HEK293 (cell line): ENCODE results near the gene ADAR.

Experiments
- CTCF ChIA-PET: fragments of 350-600 bp; formaldehyde crosslinking; extraction: SDS; loops from one replicate; lab custom pipeline; 2021; ENCODE audit warnings: antibody characterized with exemption; lab: Yijun Ruan, JAX
- POLR2A ChIA-PET: fragments of 300-600 bp; formaldehyde crosslinking; extraction: SDS; loops from one replicate; lab custom pipeline; 2020; ENCODE audit warnings: antibody characterized with exemption, inconsistent platforms; lab: Yijun Ruan, JAX
- H3K27ac ChIP-seq: fragments of 200-500 bp; sonication (Bioruptor generic); 2 replicates; pipeline ENCODE4 v1.5.1; 2014; ENCODE audit warnings: low read depth, low read length, control low read depth, inconsistent platforms; ENCODE audit errors: extremely low read depth
- H3K36me3 ChIP-seq, 2 experiments: fragments of 200-500 bp in 1 of 2; sonication (Bioruptor generic) in 1 of 2; 1 replicate in 1 of 2; 2 replicates in 1 of 2; pipeline ENCODE4 v1.5.1; 2014 to 2017; ENCODE audit warnings: inconsistent platforms in 2 of 2, low read length in 2 of 2; ENCODE audit not compliant: control insufficient read depth in 2 of 2, insufficient read depth in 1 of 2
- H3K4me1 ChIP-seq: fragments of 200-500 bp; sonication (Bioruptor generic); 2 replicates; pipeline ENCODE4 v1.5.1; 2014; ENCODE audit warnings: mild to moderate bottlenecking, low read length, inconsistent platforms; ENCODE audit not compliant: control insufficient read depth, insufficient read depth
- H3K4me3 ChIP-seq: 2 replicates; pipeline ENCODE4 v1.5.1; 2011; ENCODE audit warnings: low read depth, mild to moderate bottlenecking, control low read depth, low read length, moderate library complexity
- H3K9me3 ChIP-seq: fragments of 200-500 bp; sonication (Bioruptor generic); 2 replicates; pipeline ENCODE4 v1.5.1; 2014; ENCODE audit warnings: low read depth, low read length, inconsistent platforms; ENCODE audit not compliant: control insufficient read depth, insufficient read depth
- BCL11B ChIP-seq: fragments of 450-650 bp; formaldehyde crosslinking; IDR thresholded peaks from 2 replicates; pipeline ENCODE4 v1.5.1; 2016; ENCODE audit warnings: low read depth, missing biosample characterization, missing genetic modification characterization
- GLI4 ChIP-seq: fragments of 450-650 bp; formaldehyde crosslinking; IDR thresholded peaks from 2 replicates; pipeline ENCODE4 v1.5.1; 2016; ENCODE audit warnings: missing biosample characterization, missing genetic modification characterization
- OSR2 ChIP-seq: fragments of 450-650 bp; formaldehyde crosslinking; IDR thresholded peaks from 2 replicates; pipeline ENCODE4 v1.5.1; 2016; ENCODE audit warnings: missing biosample characterization, missing genetic modification characterization
- RBAK ChIP-seq: fragments of 450-650 bp; formaldehyde crosslinking; IDR thresholded peaks from 2 replicates; pipeline ENCODE4 v1.5.1; 2016; ENCODE audit warnings: missing biosample characterization, missing genetic modification characterization
- SETDB1 ChIP-seq: IDR thresholded peaks from one replicate; pipeline ENCODE4 v1.6.1; 2017; ENCODE audit warnings: mild to moderate bottlenecking, low read length, moderate library complexity, mixed read lengths; ENCODE audit not compliant: insufficient read length
- ZBTB20 ChIP-seq: fragments of 450-650 bp; formaldehyde crosslinking; IDR thresholded peaks from 2 replicates; pipeline ENCODE4 v1.5.1; 2016; ENCODE audit warnings: missing biosample characterization, missing genetic modification characterization
- ZBTB8A ChIP-seq: fragments of 450-650 bp; formaldehyde crosslinking; IDR thresholded peaks from 2 replicates; pipeline ENCODE4 v1.5.1; 2016; ENCODE audit warnings: missing biosample characterization, missing genetic modification characterization
- ZIC2 ChIP-seq: fragments of 450-650 bp; formaldehyde crosslinking; IDR thresholded peaks from 2 replicates; pipeline ENCODE4 v1.5.1; 2016; ENCODE audit warnings: missing biosample characterization, missing genetic modification characterization
- ZNF146 ChIP-seq: fragments of 450-650 bp; formaldehyde crosslinking; IDR thresholded peaks from 2 replicates; pipeline ENCODE4 v1.5.1; 2016; ENCODE audit warnings: missing biosample characterization, missing genetic modification characterization
- ZNF169 ChIP-seq: fragments of 450-650 bp; formaldehyde crosslinking; IDR thresholded peaks from 2 replicates; pipeline ENCODE4 v1.5.1; 2016; ENCODE audit warnings: missing biosample characterization, missing genetic modification characterization
- ZNF175 ChIP-seq: fragments of 450-650 bp; formaldehyde crosslinking; IDR thresholded peaks from 2 replicates; pipeline ENCODE4 v1.5.1; 2016; ENCODE audit warnings: missing biosample characterization, missing genetic modification characterization
- ZNF184 ChIP-seq: fragments of 450-650 bp; IDR thresholded peaks from 2 replicates; pipeline ENCODE4 v1.5.1; 2018; ENCODE audit warnings: missing biosample characterization, mild to moderate bottlenecking, missing genetic modification characterization
- ZNF19 ChIP-seq: fragments of 450-650 bp; formaldehyde crosslinking; IDR thresholded peaks from 2 replicates; pipeline ENCODE4; 2016; ENCODE audit warnings: missing biosample characterization, missing genetic modification characterization, low read depth
- ZNF214 ChIP-seq: fragments of 450-650 bp; formaldehyde crosslinking; IDR thresholded peaks from 2 replicates; pipeline ENCODE4 v1.5.1; 2017; ENCODE audit warnings: missing biosample characterization, mild to moderate bottlenecking, missing genetic modification characterization, borderline replicate concordance
- ZNF23 ChIP-seq: fragments of 450-650 bp; formaldehyde crosslinking; IDR thresholded peaks from 2 replicates; pipeline ENCODE4 v1.5.1; 2016; ENCODE audit warnings: missing biosample characterization, missing genetic modification characterization, borderline replicate concordance
- ZNF248 ChIP-seq: fragments of 450-650 bp; formaldehyde crosslinking; IDR thresholded peaks from 2 replicates; pipeline ENCODE4 v1.5.1; 2017; ENCODE audit warnings: missing biosample characterization, missing genetic modification characterization
- ZNF324 ChIP-seq: fragments of 450-650 bp; formaldehyde crosslinking; IDR thresholded peaks from 2 replicates; pipeline ENCODE4 v1.5.1; 2016; ENCODE audit warnings: missing biosample characterization, missing genetic modification characterization
- ZNF600 ChIP-seq: fragments of 450-650 bp; formaldehyde crosslinking; IDR thresholded peaks from 2 replicates; pipeline ENCODE4 v1.5.1; 2016; ENCODE audit warnings: missing biosample characterization, missing genetic modification characterization
- ZNF621 ChIP-seq: fragments of 450-650 bp; formaldehyde crosslinking; IDR thresholded peaks from 2 replicates; pipeline ENCODE4 v1.5.1; 2017; ENCODE audit warnings: missing biosample characterization, missing genetic modification characterization
- ZNF626 ChIP-seq: fragments of 450-650 bp; sonication (Bioruptor Pico); formaldehyde crosslinking; IDR thresholded peaks from 2 replicates; pipeline ENCODE4 v1.5.1; 2018; ENCODE audit warnings: missing biosample characterization, missing genetic modification characterization, inconsistent platforms
- ZNF792 ChIP-seq: fragments of 450-650 bp; formaldehyde crosslinking; IDR thresholded peaks from 2 replicates; pipeline ENCODE4 v1.5.1; 2016; ENCODE audit warnings: missing biosample characterization, missing genetic modification characterization
- TF ChIP-seq, protein P1 (sequence below): fragments of 450-650 bp; IDR thresholded peaks from 2 replicates; pipeline ENCODE4 v1.5.1; 2018; ENCODE audit warnings: missing biosample characterization, mild to moderate bottlenecking, missing genetic modification characterization
- TF ChIP-seq, protein P2 (sequence below): fragments of 450-650 bp; formaldehyde crosslinking; IDR thresholded peaks from 2 replicates; pipeline ENCODE4 v1.5.1; 2016; ENCODE audit warnings: missing biosample characterization, missing genetic modification characterization
- TF ChIP-seq, protein P3 (sequence below): fragments of 450-650 bp; formaldehyde crosslinking; conservative IDR thresholded peaks from 2 replicates; pipeline ENCODE4 v1.5.1; 2016; ENCODE audit warnings: low read depth, missing biosample characterization, missing genetic modification characterization
- TF ChIP-seq, protein P4 (sequence below): fragments of 450-650 bp; formaldehyde crosslinking; IDR thresholded peaks from 2 replicates; pipeline ENCODE4 v1.5.1; 2016; ENCODE audit warnings: missing biosample characterization, missing genetic modification characterization
- TF ChIP-seq, protein P5 (sequence below): fragments of 450-650 bp; formaldehyde crosslinking; IDR thresholded peaks from 2 replicates; pipeline ENCODE4 v1.5.1; 2017; ENCODE audit warnings: missing biosample characterization, missing genetic modification characterization

The ADAR gene

DNA sequence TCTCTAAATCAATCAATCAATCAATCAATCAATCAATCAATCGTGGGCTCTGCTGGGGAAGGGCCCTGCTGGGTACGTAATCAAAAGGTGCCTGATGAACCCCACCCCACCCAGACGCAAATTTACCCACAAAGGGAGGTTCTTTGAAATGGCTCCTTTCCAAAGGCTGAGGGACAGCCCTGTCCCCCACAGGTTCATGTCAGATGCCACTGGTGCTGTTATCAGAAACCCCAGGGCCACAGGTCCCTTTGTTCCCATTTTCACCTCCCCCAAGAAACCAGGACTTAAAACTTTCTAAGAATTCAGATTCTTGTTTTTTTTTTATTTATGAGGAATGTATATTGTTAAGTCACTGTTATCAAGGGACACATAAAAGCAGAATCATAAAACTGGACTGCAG is 26.2 kb downstream of the ADAR start:
- ChIA-PET CTCF (no interaction called here), POLR2A (no interaction called here)
- H3K4me3 ChIP-seq = no peak overlapping the region
- peaks cover 42 to 100% of the 10 kb centered on the region in 2 experiments for H3K36me3 ChIP-seq
- H3K9me3 ChIP-seq = no peaks in the 10 kb centered on the region
- H3K27ac ChIP-seq = no peak overlapping the region
- TF ChIP-seq, protein P1, sequence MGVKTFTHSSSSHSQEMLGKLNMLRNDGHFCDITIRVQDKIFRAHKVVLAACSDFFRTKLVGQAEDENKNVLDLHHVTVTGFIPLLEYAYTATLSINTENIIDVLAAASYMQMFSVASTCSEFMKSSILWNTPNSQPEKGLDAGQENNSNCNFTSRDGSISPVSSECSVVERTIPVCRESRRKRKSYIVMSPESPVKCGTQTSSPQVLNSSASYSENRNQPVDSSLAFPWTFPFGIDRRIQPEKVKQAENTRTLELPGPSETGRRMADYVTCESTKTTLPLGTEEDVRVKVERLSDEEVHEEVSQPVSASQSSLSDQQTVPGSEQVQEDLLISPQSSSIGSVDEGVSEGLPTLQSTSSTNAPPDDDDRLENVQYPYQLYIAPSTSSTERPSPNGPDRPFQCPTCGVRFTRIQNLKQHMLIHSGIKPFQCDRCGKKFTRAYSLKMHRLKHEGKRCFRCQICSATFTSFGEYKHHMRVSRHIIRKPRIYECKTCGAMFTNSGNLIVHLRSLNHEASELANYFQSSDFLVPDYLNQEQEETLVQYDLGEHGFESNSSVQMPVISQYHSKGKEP (tag by site-specific recombination) = no peak
- no peak for TF ChIP-seq ZNF19 (tag by site-specific recombination)
- TF ChIP-seq ZNF146 (tag by site-specific recombination) = no peak
- TF ChIP-seq ZNF214 (tag by site-specific recombination) = no peak
- TF ChIP-seq ZNF175 (tag by site-specific recombination) = no peak
- TF ChIP-seq ZNF324 (tag by site-specific recombination) = no peak
- no peak for TF ChIP-seq ZIC2
- no peak for TF ChIP-seq RBAK
- TF ChIP-seq, all 188 proteins: peak for 0
- no peaks in the 10 kb centered on the region for H3K4me1 ChIP-seq

DNA sequence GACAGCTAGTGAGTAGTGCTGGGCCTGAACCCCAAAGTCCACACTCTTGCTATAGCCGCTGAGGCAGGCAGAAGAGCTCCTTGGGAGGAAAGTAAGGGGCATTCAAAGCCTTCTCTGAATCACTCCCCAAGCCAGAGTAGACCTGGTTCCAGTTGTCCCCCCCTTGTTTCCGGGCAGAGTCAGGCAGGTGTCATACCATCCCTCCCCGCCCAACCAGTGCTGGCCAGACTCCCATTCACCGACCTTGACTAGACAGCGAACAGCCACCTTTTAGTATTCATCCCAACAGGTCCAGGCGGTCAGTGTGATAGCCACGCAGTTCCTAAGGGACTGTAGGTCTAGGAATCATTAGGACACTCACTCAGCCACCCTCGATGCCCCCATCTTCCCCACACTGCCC is 28.6 kb downstream of the ADAR start:
- Histone ChIP-seq H3K4me1 (peaks cover 3% of the 10 kb centered on the region; the same call in 1 of the 2 replicates), H3K9me3 (no peaks in the 10 kb centered on the region), H3K4me3 (no peak overlapping the region), H3K27ac (no peak overlapping the region), H3K36me3 (peaks cover 28 to 77% of the 10 kb centered on the region in 2 experiments)
- TF ChIP-seq, protein P2, sequence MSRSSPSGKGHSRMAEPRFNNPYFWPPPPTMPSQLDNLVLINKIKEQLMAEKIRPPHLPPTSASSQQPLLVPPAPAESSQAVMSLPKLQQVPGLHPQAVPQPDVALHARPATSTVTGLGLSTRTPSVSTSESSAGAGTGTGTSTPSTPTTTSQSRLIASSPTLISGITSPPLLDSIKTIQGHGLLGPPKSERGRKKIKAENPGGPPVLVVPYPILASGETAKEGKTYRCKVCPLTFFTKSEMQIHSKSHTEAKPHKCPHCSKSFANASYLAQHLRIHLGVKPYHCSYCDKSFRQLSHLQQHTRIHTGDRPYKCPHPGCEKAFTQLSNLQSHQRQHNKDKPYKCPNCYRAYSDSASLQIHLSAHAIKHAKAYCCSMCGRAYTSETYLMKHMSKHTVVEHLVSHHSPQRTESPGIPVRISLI (tag by site-specific recombination) = no peak
- TF ChIP-seq ZBTB8A (tag by site-specific recombination) (no peak), GLI4 (tag by site-specific recombination) (no peak), ZNF626 (tag by site-specific recombination) (no peak), ZNF621 (tag by site-specific recombination) (no peak), ZBTB20 (tag by site-specific recombination) (no peak), ZNF600 (tag by site-specific recombination) (no peak), ZNF23 (tag by site-specific recombination) (no peak), BCL11B (no peak), ZNF248 (tag by site-specific recombination) (no peak), ZNF792 (tag by site-specific recombination) (no peak), ZNF324 (tag by site-specific recombination) (no peak), SETDB1 (no peak), OSR2 (no peak), ZIC2 (no peak), ZNF184 (tag by site-specific recombination) (no peak), ZNF169 (tag by site-specific recombination) (no peak)
- TF ChIP-seq, protein P3, sequence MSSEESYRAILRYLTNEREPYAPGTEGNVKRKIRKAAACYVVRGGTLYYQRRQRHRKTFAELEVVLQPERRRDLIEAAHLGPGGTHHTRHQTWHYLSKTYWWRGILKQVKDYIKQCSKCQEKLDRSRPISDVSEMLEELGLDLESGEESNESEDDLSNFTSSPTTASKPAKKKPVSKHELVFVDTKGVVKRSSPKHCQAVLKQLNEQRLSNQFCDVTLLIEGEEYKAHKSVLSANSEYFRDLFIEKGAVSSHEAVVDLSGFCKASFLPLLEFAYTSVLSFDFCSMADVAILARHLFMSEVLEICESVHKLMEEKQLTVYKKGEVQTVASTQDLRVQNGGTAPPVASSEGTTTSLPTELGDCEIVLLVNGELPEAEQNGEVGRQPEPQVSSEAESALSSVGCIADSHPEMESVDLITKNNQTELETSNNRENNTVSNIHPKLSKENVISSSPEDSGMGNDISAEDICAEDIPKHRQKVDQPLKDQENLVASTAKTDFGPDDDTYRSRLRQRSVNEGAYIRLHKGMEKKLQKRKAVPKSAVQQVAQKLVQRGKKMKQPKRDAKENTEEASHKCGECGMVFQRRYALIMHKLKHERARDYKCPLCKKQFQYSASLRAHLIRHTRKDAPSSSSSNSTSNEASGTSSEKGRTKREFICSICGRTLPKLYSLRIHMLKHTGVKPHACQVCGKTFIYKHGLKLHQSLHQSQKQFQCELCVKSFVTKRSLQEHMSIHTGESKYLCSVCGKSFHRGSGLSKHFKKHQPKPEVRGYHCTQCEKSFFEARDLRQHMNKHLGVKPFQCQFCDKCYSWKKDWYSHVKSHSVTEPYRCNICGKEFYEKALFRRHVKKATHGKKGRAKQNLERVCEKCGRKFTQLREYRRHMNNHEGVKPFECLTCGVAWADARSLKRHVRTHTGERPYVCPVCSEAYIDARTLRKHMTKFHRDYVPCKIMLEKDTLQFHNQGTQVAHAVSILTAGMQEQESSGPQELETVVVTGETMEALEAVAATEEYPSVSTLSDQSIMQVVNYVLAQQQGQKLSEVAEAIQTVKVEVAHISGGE (tag by site-specific recombination) = no peak
- TF ChIP-seq, protein P4, sequence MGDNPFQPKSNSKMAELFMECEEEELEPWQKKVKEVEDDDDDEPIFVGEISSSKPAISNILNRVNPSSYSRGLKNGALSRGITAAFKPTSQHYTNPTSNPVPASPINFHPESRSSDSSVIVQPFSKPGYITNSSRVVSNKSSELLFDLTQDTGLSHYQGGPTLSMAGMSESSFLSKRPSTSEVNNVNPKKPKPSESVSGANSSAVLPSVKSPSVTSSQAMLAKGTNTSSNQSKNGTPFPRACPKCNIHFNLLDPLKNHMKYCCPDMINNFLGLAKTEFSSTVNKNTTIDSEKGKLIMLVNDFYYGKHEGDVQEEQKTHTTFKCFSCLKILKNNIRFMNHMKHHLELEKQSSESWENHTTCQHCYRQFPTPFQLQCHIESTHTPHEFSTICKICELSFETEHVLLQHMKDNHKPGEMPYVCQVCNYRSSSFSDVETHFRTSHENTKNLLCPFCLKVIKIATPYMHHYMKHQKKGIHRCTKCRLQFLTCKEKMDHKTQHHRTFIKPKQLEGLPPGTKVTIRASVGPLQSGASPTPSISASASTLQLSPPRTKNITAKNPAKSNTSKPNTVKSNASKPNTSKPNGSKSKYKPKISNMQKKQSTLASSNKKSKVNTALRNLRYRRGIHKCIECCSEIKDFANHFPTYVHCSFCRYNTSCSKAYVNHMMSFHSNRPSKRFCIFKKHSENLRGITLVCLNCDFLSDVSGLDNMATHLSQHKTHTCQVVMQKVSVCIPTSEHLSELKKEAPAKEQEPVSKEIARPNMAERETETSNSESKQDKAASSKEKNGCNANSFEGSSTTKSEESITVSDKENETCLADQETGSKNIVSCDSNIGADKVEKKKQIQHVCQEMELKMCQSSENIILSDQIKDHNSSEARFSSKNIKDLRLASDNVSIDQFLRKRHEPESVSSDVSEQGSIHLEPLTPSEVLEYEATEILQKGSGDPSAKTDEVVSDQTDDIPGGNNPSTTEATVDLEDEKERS (tag by site-specific recombination) = no peak
- TF ChIP-seq, protein P5, sequence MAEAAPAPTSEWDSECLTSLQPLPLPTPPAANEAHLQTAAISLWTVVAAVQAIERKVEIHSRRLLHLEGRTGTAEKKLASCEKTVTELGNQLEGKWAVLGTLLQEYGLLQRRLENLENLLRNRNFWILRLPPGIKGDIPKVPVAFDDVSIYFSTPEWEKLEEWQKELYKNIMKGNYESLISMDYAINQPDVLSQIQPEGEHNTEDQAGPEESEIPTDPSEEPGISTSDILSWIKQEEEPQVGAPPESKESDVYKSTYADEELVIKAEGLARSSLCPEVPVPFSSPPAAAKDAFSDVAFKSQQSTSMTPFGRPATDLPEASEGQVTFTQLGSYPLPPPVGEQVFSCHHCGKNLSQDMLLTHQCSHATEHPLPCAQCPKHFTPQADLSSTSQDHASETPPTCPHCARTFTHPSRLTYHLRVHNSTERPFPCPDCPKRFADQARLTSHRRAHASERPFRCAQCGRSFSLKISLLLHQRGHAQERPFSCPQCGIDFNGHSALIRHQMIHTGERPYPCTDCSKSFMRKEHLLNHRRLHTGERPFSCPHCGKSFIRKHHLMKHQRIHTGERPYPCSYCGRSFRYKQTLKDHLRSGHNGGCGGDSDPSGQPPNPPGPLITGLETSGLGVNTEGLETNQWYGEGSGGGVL = no peak
- ChIA-PET CTCF (no interaction called here), POLR2A (no interaction called here)
